SK-N-SH (cell line): ENCODE data around the gene RSAD2.

Experiments used
- FOSL2 ChIP-seq: IDR thresholded peaks from 2 replicates; pipeline ENCODE4 v1.4.0; 2012; ENCODE audit warnings: low read depth, mild to moderate bottlenecking, moderate library complexity, borderline replicate concordance
- MXI1 ChIP-seq: IDR thresholded peaks from 2 replicates; pipeline ENCODE4 v1.6.1; 2012; ENCODE audit warnings: mild to moderate bottlenecking, low read depth, low read length, improper control_type of control experiment
- RAD21 ChIP-seq: IDR thresholded peaks from 2 replicates; pipeline ENCODE4 v1.6.1; 2012; ENCODE audit warnings: mild to moderate bottlenecking, low read length
- TAF1 ChIP-seq: IDR thresholded peaks from 2 replicates; pipeline ENCODE4 v1.6.1; 2012; ENCODE audit warnings: low read depth, mild to moderate bottlenecking, low read length, moderate library complexity, borderline replicate concordance
- TF ChIP-seq, protein P1 (sequence below): fragments of 200-600 bp; sonication (generic); IDR thresholded peaks from 2 replicates; pipeline ENCODE4 v1.6.1; 2017; ENCODE audit warnings: antibody characterized with exemption, mild to moderate bottlenecking, moderate library complexity
- TF ChIP-seq, protein P2 (sequence below): IDR thresholded peaks from 2 replicates; pipeline ENCODE4 v1.4.0; 2012; ENCODE audit warnings: low read depth, borderline replicate concordance

DNA sequence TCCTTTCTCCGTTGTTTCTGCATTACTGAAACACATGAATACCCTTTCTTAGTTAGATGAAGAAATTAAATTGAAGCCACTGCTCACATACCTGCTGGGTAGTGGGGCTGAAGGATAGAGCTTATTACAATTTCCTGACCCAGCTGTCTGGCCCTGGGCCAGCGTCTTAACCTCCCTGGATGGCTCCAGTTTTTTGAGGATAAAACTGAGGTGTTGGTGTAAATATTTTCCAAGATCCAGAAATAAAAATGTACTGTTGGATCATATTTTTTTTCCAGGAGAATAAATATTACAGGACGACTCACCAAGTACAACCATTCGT lies 43.1 kb downstream of the RSAD2 start:
- TF ChIP-seq, protein P1, sequence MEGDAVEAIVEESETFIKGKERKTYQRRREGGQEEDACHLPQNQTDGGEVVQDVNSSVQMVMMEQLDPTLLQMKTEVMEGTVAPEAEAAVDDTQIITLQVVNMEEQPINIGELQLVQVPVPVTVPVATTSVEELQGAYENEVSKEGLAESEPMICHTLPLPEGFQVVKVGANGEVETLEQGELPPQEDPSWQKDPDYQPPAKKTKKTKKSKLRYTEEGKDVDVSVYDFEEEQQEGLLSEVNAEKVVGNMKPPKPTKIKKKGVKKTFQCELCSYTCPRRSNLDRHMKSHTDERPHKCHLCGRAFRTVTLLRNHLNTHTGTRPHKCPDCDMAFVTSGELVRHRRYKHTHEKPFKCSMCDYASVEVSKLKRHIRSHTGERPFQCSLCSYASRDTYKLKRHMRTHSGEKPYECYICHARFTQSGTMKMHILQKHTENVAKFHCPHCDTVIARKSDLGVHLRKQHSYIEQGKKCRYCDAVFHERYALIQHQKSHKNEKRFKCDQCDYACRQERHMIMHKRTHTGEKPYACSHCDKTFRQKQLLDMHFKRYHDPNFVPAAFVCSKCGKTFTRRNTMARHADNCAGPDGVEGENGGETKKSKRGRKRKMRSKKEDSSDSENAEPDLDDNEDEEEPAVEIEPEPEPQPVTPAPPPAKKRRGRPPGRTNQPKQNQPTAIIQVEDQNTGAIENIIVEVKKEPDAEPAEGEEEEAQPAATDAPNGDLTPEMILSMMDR = no peak
- no peak for TF ChIP-seq FOSL2
- no peak for TF ChIP-seq TAF1
- no peak for TF ChIP-seq RAD21
- no peak for TF ChIP-seq MXI1
- TF ChIP-seq, protein P2, sequence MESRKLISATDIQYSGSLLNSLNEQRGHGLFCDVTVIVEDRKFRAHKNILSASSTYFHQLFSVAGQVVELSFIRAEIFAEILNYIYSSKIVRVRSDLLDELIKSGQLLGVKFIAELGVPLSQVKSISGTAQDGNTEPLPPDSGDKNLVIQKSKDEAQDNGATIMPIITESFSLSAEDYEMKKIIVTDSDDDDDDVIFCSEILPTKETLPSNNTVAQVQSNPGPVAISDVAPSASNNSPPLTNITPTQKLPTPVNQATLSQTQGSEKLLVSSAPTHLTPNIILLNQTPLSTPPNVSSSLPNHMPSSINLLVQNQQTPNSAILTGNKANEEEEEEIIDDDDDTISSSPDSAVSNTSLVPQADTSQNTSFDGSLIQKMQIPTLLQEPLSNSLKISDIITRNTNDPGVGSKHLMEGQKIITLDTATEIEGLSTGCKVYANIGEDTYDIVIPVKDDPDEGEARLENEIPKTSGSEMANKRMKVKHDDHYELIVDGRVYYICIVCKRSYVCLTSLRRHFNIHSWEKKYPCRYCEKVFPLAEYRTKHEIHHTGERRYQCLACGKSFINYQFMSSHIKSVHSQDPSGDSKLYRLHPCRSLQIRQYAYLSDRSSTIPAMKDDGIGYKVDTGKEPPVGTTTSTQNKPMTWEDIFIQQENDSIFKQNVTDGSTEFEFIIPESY = no peak
